ENCODE results near the gene EQTN.

- TF ChIP-seq CTCF (IDR thresholded peaks at IDR 0.05) (no peak), RAD21 (conservative IDR thresholded peaks at IDR 0.05 in 1 of 2, IDR thresholded peaks at IDR 0.05 in 1 of 2) (no peak), SREBF2 (IDR thresholded peaks at IDR 0.05) (no peak), RFX5 (IDR thresholded peaks at IDR 0.05) (no peak)
Observed at GRCh38 chr9:27303219-27303618, 6.3 kb upstream of the EQTN start.

Data from A549 (cell line).